NCI-H526 treated with DMSO at 0.1 percent for 48 hours (cell line): Measurements from ENCODE around the gene KLHL14.
"Not testable (repeated sequence)": the region's sequence is repeated elsewhere in the genome, so short reads cannot be mapped to it uniquely, and the experiment has no call there.

Source experiments
- DNase-seq: peaks from one replicate; lab custom pipeline; 2025; lab: John Stamatoyannopoulos, UW

The KLHL14 gene

GRCh38 chr18:32772581-32773381 is at the start of gene KLHL14:
KLHL14 (minus strand) TSS chr18:32773023; CDS start chr18:32770591, 2,432 bp downstream.
- DNase-seq: peak; percentile 49

- DNase-seq: no peak
These were observed 49.4 kb upstream of the KLHL14 start for GRCh38 chr18:32822197-32822596.

- DNase-seq: no peak
These were observed 43.1 kb upstream of the KLHL14 start for GRCh38 chr18:32815881-32816280.

- DNase-seq: no peak
These were observed 39.5 kb upstream of the KLHL14 start for GRCh38 chr18:32812342-32812741.

GRCh38 chr18:32810314-32810713 is 37.5 kb upstream of the KLHL14 start:
- no peak for DNase-seq

- no peak for DNase-seq
These were observed 32.5 kb upstream of the KLHL14 start for GRCh38 chr18:32805354-32805753.

- peak; percentile 9 for DNase-seq
These were observed 31.5 kb upstream of the KLHL14 start for GRCh38 chr18:32804134-32804888.

- peak; percentile 86 for DNase-seq
These were observed 30.7 kb upstream of the KLHL14 start for GRCh38 chr18:32803568-32803967.

GRCh38 chr18:32802591-32803451 is 30.0 kb upstream of the KLHL14 start:
- DNase-seq: peak; percentile 84

GRCh38 chr18:32801228-32801627 is 28.4 kb upstream of the KLHL14 start:
- no peak for DNase-seq

- DNase-seq: no peak
These were observed 25.6 kb upstream of the KLHL14 start for GRCh38 chr18:32798209-32798960.

GRCh38 chr18:32794667-32795066 is 21.8 kb upstream of the KLHL14 start:
- DNase-seq: not testable (repeated sequence)

GRCh38 chr18:32779010-32779409 is 6.2 kb upstream of the KLHL14 start:
- DNase-seq: no peak

GRCh38 chr18:32777049-32777448 is 4.2 kb upstream of the KLHL14 start:
- DNase-seq: no peak

- DNase-seq: no peak
These were observed 3.7 kb upstream of the KLHL14 start for GRCh38 chr18:32776561-32776960.

- DNase-seq: no peak
These were observed 2.8 kb upstream of the KLHL14 start for GRCh38 chr18:32775628-32776027.

GRCh38 chr18:32773382-32773712 is 524 bp upstream of the KLHL14 start:
- DNase-seq: no peak

- peak; percentile 44 for DNase-seq
These were observed 797 bp downstream of the KLHL14 start for GRCh38 chr18:32771871-32772580.

- peak; percentile 20 for DNase-seq
These were observed 1.6 kb downstream of the KLHL14 start for GRCh38 chr18:32771169-32771751.

GRCh38 chr18:32770666-32771168 is 2.1 kb downstream of the KLHL14 start:
- peak; percentile 20 for DNase-seq
